PFSK-1 (cell line): ENCODE data around the gene LILRB3.

Source experiments
- FOXP2 ChIP-seq: optimal IDR thresholded peaks from 2 replicates; pipeline ENCODE3; 2011; ENCODE audit warnings: borderline replicate concordance, control low read depth, inconsistent platforms; ENCODE audit not compliant: insufficient read depth; ENCODE audit errors: extremely low read length, extremely low read depth
- POLR2AphosphoS5 ChIP-seq: IDR thresholded peaks from 2 replicates; pipeline ENCODE4 v1.6.1; 2012; ENCODE audit warnings: low read depth, mild to moderate bottlenecking, control low read depth, low read length, moderate library complexity
- SIN3A ChIP-seq: IDR thresholded peaks from 2 replicates; pipeline ENCODE4 v1.6.1; 2012; ENCODE audit warnings: mild to moderate bottlenecking, low read length, moderate library complexity, borderline replicate concordance; ENCODE audit not compliant: insufficient read depth
- TAF1 ChIP-seq: IDR thresholded peaks from 2 replicates; pipeline ENCODE4 v1.6.1; 2012; ENCODE audit warnings: low read length, control low read depth, borderline replicate concordance; ENCODE audit not compliant: insufficient read depth
- TF ChIP-seq, protein P1 (sequence below), 2 experiments: IDR thresholded peaks; 2 replicates each; pipeline versions ENCODE4 v1.6.1 to v1.8.0; 2011 to 2012; ENCODE audit warnings: low read depth in 2 of 2, low read length in 2 of 2, control low read depth in 1 of 2, inconsistent platforms in 1 of 2, mild to moderate bottlenecking in 1 of 2, moderate library complexity in 1 of 2; ENCODE audit not compliant: insufficient read depth in 1 of 2

LILRB3 gene

GRCh38 chr19:54204767-54205468, 17.9 kb downstream of the LILRB3 start:
- no peak for TF ChIP-seq SIN3A
- TF ChIP-seq, protein P1, sequence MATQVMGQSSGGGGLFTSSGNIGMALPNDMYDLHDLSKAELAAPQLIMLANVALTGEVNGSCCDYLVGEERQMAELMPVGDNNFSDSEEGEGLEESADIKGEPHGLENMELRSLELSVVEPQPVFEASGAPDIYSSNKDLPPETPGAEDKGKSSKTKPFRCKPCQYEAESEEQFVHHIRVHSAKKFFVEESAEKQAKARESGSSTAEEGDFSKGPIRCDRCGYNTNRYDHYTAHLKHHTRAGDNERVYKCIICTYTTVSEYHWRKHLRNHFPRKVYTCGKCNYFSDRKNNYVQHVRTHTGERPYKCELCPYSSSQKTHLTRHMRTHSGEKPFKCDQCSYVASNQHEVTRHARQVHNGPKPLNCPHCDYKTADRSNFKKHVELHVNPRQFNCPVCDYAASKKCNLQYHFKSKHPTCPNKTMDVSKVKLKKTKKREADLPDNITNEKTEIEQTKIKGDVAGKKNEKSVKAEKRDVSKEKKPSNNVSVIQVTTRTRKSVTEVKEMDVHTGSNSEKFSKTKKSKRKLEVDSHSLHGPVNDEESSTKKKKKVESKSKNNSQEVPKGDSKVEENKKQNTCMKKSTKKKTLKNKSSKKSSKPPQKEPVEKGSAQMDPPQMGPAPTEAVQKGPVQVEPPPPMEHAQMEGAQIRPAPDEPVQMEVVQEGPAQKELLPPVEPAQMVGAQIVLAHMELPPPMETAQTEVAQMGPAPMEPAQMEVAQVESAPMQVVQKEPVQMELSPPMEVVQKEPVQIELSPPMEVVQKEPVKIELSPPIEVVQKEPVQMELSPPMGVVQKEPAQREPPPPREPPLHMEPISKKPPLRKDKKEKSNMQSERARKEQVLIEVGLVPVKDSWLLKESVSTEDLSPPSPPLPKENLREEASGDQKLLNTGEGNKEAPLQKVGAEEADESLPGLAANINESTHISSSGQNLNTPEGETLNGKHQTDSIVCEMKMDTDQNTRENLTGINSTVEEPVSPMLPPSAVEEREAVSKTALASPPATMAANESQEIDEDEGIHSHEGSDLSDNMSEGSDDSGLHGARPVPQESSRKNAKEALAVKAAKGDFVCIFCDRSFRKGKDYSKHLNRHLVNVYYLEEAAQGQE (IDR thresholded peaks at IDR 0.05; ENCODE audit: insufficient read depth in 1 of 2, low read depth in 2 of 2, low read length in 2 of 2): no peak
- no peak for TF ChIP-seq TAF1
- no peak for TF ChIP-seq POLR2AphosphoS5
- TF ChIP-seq FOXP2: no peak

GRCh38 chr19:54203151-54203611, 19.6 kb downstream of the LILRB3 start:
- TF ChIP-seq FOXP2: no peak
- no peak for TF ChIP-seq POLR2AphosphoS5
- no peak for TF ChIP-seq SIN3A
- TF ChIP-seq, protein P1 (IDR thresholded peaks at IDR 0.05; ENCODE audit: insufficient read depth in 1 of 2, low read depth in 2 of 2, low read length in 2 of 2): no peak
- TF ChIP-seq TAF1: no peak

DNA sequence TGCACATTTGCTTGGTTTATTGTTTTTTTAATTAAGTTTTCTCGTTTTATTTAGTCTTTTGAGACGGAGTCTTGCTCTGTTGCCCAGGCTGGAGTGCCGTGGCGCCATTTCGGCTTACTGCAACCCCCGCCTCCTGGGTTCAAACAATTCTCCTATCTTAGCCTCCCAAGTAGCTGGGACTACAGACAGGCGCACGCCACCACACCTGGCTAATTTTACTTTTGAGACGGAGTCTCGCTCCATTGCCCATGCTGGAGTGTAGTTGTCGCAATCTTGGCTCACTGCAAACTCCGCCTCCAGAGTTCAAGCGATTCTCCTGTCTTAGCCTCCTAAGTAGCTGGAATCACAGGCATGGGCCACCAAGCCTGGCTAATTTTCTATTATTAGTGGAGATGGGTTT, 20.8 kb downstream of the LILRB3 start:
- TF ChIP-seq TAF1 (no peak), POLR2AphosphoS5 (no peak), SIN3A (no peak), FOXP2 (no peak)
- TF ChIP-seq, protein P1 (IDR thresholded peaks at IDR 0.05; ENCODE audit: insufficient read depth in 1 of 2, low read depth in 2 of 2, low read length in 2 of 2): no peak

DNA sequence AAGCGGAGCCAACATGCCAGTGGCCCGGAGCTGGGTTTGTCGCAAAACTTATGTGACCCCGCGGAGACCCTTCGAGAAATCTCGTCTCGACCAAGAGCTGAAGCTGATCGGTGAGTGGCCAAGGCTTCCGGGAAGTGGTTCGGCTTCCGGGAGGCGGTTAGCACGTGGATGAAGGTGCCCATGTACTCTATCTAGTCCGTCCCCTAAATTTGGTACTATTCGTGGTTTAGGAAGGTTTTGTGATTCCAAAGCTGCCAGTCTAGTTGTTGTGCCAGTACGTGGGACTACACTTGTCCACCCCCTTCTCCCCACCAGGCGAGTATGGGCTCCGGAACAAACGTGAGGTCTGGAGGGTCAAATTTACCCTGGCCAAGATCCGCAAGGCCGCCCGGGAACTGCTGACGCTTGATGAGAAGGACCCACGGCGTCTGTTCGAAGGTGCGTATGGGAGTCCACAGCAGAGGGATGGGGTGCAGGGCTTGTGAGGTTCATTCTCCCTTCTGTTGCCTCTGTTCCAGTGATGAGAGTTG, 21.6 kb downstream of the LILRB3 start:
- TF ChIP-seq TAF1 (no peak), SIN3A (no peak), FOXP2 (no peak), POLR2AphosphoS5 (no peak; the same call in 1 of the 2 replicates)
- TF ChIP-seq, protein P1 (IDR thresholded peaks at IDR 0.05; ENCODE audit: insufficient read depth in 1 of 2, low read depth in 2 of 2, low read length in 2 of 2): no peak
